OCI-LY7 (cell line): ENCODE measurements around the gene KYNU. TPM values are rescaled to one million over a fixed set of nuclear protein-coding genes. Genes with fewer than 3 reads are reported as not detected.

ENCODE experiments used
- BruUV-seq: library from RNA; stranded (reverse); fragments of 400-500 nt; replicated peaks from 2 replicates; lab custom pipeline; 2021; lab: Mats Ljungman, UMichigan
- CTCF ChIA-PET: fragments of 300-600 bp; sonication (Branson Sonifier 250); formaldehyde crosslinking; loops from one replicate; lab custom pipeline; 2022; ENCODE audit warnings: antibody characterized with exemption; ENCODE audit not compliant: unreplicated experiment; lab: Charles Lee
- POLR2A ChIA-PET: fragments of 300-600 bp; sonication (Branson Sonifier 250); formaldehyde crosslinking; loops from one replicate; lab custom pipeline; 2022; ENCODE audit warnings: antibody characterized with exemption; lab: Charles Lee
- DNase-seq: peaks from one replicate; pipeline ENCODE4 v3.0.0-alpha.2; 2015; ENCODE audit warnings: low spot score
- H2AFZ ChIP-seq: fragments of 200-600 bp; sonication (generic), shearing (Covaris generic); 2 replicates; pipeline ENCODE4 v1.6.1; 2014; ENCODE audit warnings: mild to moderate bottlenecking, antibody characterized with exemption, low read length, moderate library complexity
- H3K27ac ChIP-seq: fragments of 200-600 bp; sonication (generic); 2 replicates; pipeline ENCODE4 v1.5.1; 2014; ENCODE audit warnings: mixed run types, low read depth, mild to moderate bottlenecking, moderate library complexity, low read length, inconsistent platforms; ENCODE audit not compliant: poor library complexity, severe bottlenecking
- H3K36me3 ChIP-seq: fragments of 200-600 bp; sonication (generic); 2 replicates; pipeline ENCODE4 v1.6.1; 2014; ENCODE audit warnings: mild to moderate bottlenecking, antibody characterized with exemption, low read length, moderate library complexity, mixed read lengths; ENCODE audit not compliant: insufficient read depth
- H3K4me1 ChIP-seq: fragments of 200-600 bp; sonication (generic); 2 replicates; pipeline ENCODE4 v1.5.1; 2014; ENCODE audit warnings: mild to moderate bottlenecking, low read length; ENCODE audit not compliant: insufficient read depth, poor library complexity, severe bottlenecking
- H3K4me2 ChIP-seq: fragments of 200-600 bp; sonication (generic); 2 replicates; pipeline ENCODE4 v1.6.1; 2014; ENCODE audit warnings: mild to moderate bottlenecking, low read length
- H3K4me3 ChIP-seq: fragments of 200-600 bp; sonication (generic); 2 replicates; pipeline ENCODE4 v1.5.1; 2014; ENCODE audit warnings: mild to moderate bottlenecking, low read depth, low read length; ENCODE audit not compliant: poor library complexity, severe bottlenecking
- H3K79me2 ChIP-seq: fragments of 200-600 bp; sonication (generic); 2 replicates; pipeline ENCODE4 v1.6.1; 2016; ENCODE audit warnings: low read depth, mild to moderate bottlenecking, low read length, moderate library complexity, mixed read lengths; ENCODE audit not compliant: insufficient read depth
- H3K9me2 ChIP-seq: fragments of 200-600 bp; sonication (generic); 2 replicates; pipeline ENCODE4 v1.6.1; 2016; ENCODE audit warnings: mild to moderate bottlenecking, low read length, mixed read lengths; ENCODE audit not compliant: insufficient read depth
- H3K9me3 ChIP-seq: fragments of 200-600 bp; sonication (generic); 2 replicates; pipeline ENCODE4 v1.6.1; 2014; ENCODE audit warnings: mild to moderate bottlenecking, mixed run types, low read length, mixed read lengths
- H4K20me1 ChIP-seq: fragments of 200-600 bp; sonication (generic); 2 replicates; pipeline ENCODE4 v1.6.1; 2014; ENCODE audit warnings: mild to moderate bottlenecking, antibody characterized with exemption, low read length, moderate library complexity, mixed read lengths; ENCODE audit not compliant: insufficient read depth
- EZH2phosphoT487 ChIP-seq: fragments of 200-600 bp; sonication (generic); IDR thresholded peaks from 2 replicates; pipeline ENCODE4 v1.6.1; 2018; ENCODE audit warnings: low read depth, borderline replicate concordance, mild to moderate bottlenecking, mixed run types, antibody characterized with exemption, low read length, moderate library complexity, mixed read lengths
- intact Hi-C: fragments of 100-400 bp; cut with micrococcal nuclease; formaldehyde crosslinking; loops from one replicate; pipeline ENCODE4 v1.10.0; 2022; ENCODE audit not compliant: unreplicated experiment
- total RNA-seq, 2 experiments: library from RNA; depleted of rRNA in 1 of 2; stranded (reverse); fragments of >200 nt in 1 of 2; shearing (Covaris generic) in 1 of 2; gene quantifications; 2 replicates each; pipeline ENCODE4 v1.2.3, GENCODE V29; 2014 to 2022
- TF ChIP-seq, protein P1 (sequence below): fragments of 200-600 bp; sonication (generic); conservative IDR thresholded peaks from 2 replicates; pipeline ENCODE4 v1.5.1; 2014; ENCODE audit warnings: mild to moderate bottlenecking, antibody characterized with exemption, low read length, moderate library complexity, mixed read lengths

The KYNU gene
- total RNA-seq, 2 experiments from 2014 or later: 0.27 TPM; not detected in 1

DNA sequence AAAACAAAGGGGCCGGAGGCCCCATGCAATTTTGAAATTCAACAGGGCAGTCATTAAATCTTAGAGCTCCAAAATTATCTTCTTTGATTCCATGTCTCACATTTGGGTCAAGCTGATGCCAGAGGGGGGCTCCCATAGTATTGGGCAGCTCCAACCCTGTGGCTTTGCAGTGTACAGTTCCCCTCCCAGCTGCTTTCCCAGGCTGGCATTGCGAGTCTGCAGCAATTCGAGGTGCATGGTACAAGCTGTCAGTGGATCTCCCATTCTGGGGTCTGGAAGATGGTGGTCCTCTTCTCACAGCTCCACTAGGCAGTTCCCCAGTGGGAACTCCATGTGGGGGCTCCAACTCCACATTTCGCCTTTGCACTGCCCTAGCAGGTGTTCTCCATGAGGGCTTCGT is 179.1 kb downstream of the KYNU start:
- H3K4me3 ChIP-seq: no peak overlapping the region
- DNase-seq: no peak
- BruUV-seq: no TSS peak
- H3K79me2 ChIP-seq: no peaks in the 10 kb centered on the region
- no peaks in the 10 kb centered on the region for H3K9me2 ChIP-seq
- 0 out of 2 replicates have a peak, but pooled peaks cover 9% of the 10 kb centered on the region for H3K9me3 ChIP-seq
- TF ChIP-seq EZH2phosphoT487: no peak
- TF ChIP-seq, protein P1, sequence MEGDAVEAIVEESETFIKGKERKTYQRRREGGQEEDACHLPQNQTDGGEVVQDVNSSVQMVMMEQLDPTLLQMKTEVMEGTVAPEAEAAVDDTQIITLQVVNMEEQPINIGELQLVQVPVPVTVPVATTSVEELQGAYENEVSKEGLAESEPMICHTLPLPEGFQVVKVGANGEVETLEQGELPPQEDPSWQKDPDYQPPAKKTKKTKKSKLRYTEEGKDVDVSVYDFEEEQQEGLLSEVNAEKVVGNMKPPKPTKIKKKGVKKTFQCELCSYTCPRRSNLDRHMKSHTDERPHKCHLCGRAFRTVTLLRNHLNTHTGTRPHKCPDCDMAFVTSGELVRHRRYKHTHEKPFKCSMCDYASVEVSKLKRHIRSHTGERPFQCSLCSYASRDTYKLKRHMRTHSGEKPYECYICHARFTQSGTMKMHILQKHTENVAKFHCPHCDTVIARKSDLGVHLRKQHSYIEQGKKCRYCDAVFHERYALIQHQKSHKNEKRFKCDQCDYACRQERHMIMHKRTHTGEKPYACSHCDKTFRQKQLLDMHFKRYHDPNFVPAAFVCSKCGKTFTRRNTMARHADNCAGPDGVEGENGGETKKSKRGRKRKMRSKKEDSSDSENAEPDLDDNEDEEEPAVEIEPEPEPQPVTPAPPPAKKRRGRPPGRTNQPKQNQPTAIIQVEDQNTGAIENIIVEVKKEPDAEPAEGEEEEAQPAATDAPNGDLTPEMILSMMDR: no peak
- intact Hi-C loops: no loop called here
- no peak overlapping the region for H3K4me2 ChIP-seq
- no peak overlapping the region for H2AFZ ChIP-seq
- no peak overlapping the region for H3K27ac ChIP-seq
- H3K4me1 ChIP-seq: no peaks in the 10 kb centered on the region
- POLR2A ChIA-PET: no interaction called here
- H3K36me3 ChIP-seq: no peaks in the 10 kb centered on the region
- no peaks in the 10 kb centered on the region for H4K20me1 ChIP-seq
- CTCF ChIA-PET: no interaction called here

DNA sequence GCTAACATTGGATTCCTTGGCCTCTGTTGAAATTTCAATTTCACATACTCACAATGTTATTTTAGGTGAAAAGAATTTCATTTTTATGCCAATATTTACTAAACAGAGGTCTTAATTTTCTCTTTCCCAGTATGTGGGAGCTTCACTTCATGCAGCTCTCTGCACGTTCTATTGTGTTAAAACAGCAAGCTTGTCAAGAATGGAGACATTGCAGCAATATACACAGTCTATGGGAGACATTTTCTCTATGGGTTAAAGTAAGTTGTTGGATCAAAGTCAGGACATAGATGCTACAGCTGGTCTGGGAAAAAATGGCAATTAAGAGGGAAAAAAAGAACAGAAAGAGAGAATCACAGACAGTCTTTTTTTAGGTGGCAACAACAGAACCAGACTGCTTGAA is 181.4 kb downstream of the KYNU start:
- Histone ChIP-seq H3K4me2 (no peak overlapping the region), H3K9me2 (no peaks in the 10 kb centered on the region), H3K4me1 (no peaks in the 10 kb centered on the region), H3K36me3 (no peaks in the 10 kb centered on the region), H3K79me2 (no peaks in the 10 kb centered on the region), H2AFZ (no peak overlapping the region), H3K27ac (no peak overlapping the region), H4K20me1 (no peaks in the 10 kb centered on the region), H3K4me3 (no peak overlapping the region), H3K9me3 (0 out of 2 replicates have a peak, but pooled peaks cover 9% of the 10 kb centered on the region)
- no peak for DNase-seq
- intact Hi-C loops: no loop called here
- ChIA-PET CTCF (no interaction called here), POLR2A (no interaction called here)
- no TSS peak for BruUV-seq
- TF ChIP-seq, protein P1: no peak
- TF ChIP-seq EZH2phosphoT487: no peak

DNA sequence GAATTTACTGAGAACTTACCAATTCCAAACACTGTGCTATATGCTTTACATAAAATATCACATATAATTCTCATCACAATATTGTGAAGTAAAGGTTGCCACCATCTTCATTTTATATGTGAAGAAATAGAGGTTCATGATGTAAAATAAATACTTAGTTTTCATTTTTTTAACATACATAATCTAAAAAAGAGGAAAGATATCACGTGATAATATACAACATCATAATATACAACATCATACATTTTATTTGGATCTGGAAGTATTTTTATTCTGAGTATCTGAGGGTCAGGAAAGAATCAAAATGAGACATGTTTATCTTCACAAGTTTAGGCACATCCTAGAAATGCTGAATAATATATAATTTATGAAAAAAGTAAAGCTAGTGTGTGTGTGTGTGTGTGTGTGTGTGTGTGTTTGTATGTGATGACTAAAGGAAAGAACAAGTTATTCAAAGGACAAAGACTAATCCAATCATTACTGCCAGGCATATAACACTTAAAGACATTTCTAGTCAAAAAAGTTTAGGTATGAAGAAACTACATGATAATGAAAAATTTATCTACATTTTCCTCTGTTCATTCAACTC is 186.2 kb downstream of the KYNU start:
- no peak overlapping the region for H3K4me3 ChIP-seq
- H3K9me3 ChIP-seq: peaks cover 10% of the 10 kb centered on the region; the same call in 1 of the 2 replicates
- no peak overlapping the region for H3K4me2 ChIP-seq
- no peak for DNase-seq
- H3K36me3 ChIP-seq: no peaks in the 10 kb centered on the region
- H2AFZ ChIP-seq: no peak overlapping the region
- intact Hi-C loops: no loop called here
- H4K20me1 ChIP-seq: no peaks in the 10 kb centered on the region
- TF ChIP-seq, protein P1: no peak
- TF ChIP-seq EZH2phosphoT487: no peak
- no peaks in the 10 kb centered on the region; the same call in 1 of the 2 replicates for H3K9me2 ChIP-seq
- ChIA-PET CTCF (no interaction called here), POLR2A (interaction anchor here (0.6 to 1.0 kb wide), 3 partner anchors 15 to 938 kb away, joined by 3 read pairs; no protein-coding TSS in a partner anchor)
- no peaks in the 10 kb centered on the region for H3K4me1 ChIP-seq
- BruUV-seq: no TSS peak
- no peaks in the 10 kb centered on the region for H3K79me2 ChIP-seq
- H3K27ac ChIP-seq: no peak overlapping the region
